Fibroblast of skin of abdomen (primary cell): Measurements from ENCODE around the gene EGR4.
A peak's percentile ranks its signal among the peaks of the same experiment; 100 is the strongest.

Experiments
- DNase-seq: peaks from one replicate; pipeline ENCODE4 v3.0.0-alpha.2; 2013

The EGR4 gene

DNA sequence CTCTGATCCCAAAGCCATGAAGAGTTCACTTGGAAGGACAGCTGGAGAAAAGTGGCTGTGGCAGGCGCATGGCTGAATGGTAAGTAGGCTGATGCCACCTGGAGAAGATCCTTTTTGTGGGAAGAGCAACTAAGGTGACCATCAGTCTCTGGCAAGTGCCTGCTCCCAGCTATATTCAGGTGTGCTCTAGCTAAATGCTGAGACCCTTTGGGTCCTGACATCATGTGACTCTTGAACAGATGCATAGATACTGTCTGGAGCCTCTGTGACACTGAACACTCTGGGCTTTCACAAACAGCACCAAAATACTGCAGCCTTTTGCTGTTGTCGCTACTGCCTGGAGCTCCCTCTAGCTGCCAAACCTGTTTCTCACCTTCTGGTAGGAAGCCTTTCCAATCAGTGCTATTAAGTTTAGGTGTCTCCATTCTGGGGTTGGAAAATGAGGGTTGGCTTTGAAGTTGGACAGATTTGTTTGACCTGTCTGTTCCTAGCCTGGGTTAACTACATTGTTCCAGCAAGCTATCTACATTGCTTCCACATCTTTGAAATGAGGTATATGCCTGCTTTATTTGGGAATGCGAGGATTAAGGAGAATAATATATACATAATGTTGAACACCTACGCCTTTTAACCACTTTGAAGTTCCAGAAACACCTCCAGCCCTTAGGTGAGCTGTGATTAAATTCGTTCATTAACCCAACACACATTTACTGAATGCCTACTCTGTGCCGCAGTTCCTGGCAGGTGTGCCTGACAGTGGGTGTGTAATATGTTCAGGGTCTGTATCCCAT is 3.1 kb downstream of the EGR4 start:
- DNase-seq, result no peak

DNA sequence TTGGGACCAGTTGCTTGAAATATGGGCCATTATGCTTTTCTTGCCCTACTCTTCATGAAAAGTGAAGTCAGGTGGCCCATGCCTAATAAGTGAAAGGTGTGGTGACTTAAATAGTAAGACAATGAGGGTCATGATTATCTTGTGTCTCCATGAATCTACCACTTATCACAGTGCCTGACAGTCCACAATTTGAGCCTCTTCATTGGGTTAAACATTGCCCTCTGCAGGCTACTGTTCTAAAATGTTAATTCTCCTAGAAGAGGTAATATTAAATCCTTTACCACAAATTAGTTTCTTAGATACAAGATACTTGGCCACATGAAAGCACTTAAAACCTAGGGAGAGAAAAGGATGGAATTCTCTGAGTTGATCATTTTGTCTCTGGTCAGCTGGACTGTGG is 4.0 kb downstream of the EGR4 start:
- DNase-seq, result no peak

DNA sequence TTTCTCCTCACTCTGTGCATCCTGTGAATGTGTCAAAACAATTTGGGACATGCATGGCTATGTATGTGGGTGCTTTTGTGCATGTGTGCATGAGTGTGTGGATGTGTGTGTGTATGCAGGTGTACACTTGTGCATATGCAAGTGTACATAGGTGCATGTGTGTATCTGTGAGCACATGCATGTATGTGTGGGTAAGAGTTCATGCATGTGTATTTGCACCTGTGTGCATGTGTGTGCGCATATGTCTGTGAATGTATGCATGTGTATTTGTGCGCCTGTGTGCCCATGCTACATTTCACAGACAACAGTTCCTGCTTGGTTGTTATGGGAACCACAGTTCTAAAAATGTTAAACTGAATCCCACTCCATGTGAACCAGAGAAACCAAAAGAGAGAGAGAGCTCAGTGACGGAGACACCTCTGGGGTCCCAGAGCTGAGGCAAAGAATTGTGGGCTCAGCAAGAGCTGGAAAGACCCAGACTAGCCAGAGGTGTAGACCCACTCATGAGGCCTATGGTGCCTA is 7.2 kb downstream of the EGR4 start:
- no peak for DNase-seq

DNA sequence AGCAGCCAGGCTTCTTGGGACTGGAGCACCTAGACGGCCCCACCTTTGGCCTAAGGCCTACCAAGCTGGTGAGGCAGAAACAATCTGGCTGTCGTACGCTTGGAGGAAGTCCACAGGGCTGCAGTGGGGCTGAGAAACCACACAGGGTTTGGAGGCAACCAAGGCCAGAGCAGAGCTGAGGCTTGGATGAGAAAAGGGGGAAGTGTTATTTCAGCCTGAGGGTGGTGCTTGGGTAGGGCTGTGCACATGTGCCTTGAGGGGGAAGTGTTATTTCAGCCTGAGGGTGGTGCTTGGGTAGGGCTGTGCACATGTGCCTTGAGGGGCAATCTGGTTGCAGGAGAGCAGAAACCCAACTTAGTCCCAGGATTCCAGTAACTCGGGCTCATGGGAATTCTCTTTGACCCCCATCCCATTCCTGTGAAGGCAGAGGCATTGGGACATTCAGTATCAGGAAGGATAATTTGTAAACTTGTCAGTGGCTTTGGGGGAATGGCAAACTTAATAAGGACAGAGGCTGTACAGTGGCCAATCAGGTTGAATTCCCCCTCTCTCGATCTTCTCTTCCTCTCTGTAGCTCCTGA is 8.1 kb downstream of the EGR4 start:
- no peak for DNase-seq

DNA sequence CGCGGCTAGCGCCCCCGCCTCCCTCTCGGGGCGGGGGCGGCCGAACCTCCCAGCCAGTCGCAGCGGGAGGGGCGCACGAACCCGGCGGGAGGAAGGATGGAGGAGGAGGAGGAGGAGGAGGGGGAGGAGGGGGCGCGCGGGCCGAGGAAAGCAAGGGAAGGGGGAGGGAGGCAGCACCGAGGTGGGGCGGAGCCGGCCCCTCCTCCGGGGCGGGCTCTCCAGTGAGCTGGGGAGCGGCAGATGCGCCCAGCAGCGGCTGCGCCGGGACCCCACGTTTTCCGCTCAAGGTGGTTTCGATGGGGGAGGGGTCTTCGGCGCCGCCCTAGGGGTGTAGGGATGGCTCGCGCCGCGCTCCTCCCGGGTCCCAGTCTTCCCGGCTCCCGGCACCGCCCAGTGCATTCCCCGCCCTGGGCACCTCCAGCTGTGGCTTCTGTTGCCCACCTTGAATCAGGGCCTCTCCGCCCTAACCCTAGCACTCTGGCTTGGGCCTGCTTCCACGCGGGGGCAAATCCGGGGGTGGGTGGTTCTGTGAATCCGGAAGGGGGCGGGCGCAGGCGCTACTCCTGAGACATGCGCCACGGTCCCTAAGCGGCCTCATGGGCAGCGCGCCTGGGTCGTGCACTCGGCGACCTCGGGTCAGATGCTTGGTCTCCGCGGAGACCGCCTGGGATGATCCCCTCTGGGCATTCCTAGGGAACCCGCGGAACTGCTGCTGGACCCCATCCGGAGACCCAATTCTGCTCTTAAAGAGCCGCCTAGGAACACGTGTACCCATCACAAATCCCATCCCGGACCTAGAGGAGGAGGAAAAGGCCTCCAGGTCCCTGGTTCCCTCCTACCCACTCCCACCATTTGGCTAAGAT is 8.8 kb downstream of the EGR4 start, which contains the start of gene FBXO41:
Gene FBXO41 (minus strand): TSS at position 183 of the 863 bp plus-strand sequence. CDS start 14,848 bp downstream, outside the sequence.
- peak; percentile 33 for DNase-seq

DNA sequence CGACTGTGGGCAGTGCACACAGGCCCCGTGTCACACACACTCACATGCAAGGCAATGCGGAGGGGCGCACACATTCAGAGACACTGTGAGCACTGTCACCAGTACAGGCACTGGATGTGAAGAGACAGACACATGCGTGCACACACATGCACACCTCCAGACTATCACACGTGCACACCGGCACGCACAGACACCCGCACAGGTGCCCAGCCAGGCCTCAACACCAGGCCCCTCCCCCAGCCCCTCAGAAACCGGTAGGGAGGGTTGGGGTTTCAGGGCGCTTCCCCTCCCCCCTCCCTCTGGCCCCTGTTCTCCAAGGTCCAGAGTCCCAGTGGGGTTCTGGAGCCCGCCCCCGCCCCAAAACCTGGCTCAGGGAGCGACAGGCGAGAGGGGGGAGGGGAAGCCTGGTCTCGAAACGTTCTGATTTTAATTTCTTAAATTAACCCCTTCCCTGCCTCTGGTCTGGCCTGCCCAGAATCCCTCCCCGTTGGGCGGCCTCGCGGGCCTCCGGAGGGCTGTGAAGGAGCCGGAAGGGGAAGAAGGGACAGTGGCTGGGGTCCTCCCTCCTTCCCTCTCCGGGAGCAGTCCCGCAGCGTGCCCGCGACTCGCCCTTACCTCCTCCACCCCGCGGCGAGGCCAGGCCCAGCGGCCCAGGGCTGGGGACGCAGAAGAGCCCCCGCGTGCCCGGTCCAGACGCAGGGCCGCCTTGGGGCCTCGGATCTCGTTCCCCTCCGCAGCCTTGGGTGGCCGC is 9.6 kb downstream of the EGR4 start:
- DNase-seq, result no peak

DNA sequence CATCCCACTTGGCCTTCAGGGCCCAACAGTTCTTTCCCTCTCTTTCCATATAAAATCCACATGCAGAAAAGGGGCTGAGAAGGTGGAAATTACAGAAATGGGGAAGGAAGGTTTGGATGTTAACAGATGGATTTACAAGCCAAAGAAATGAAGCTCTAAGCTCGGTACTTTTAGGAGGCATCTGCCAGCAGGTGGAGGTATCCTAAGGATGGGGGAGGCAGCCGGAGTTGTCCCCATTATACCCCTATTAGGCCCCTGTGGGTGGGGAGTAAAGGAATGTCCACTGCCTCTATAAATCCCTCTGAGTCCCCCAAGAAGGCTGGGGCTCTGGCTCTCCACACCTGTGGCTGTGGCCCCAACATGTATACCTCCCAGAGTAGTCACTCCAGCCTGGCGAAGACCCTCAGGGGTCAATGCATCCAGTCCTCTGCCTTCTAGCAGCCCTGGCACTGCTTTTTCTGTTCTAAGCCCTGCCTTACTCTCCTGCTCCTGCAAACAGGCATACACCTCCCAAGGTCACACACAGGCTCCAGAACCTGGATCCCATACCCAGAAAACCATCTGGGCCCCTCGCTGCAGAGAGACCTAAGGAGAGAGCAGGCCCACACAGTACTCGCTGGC is 10.3 kb downstream of the EGR4 start:
- DNase-seq, result no peak

DNA sequence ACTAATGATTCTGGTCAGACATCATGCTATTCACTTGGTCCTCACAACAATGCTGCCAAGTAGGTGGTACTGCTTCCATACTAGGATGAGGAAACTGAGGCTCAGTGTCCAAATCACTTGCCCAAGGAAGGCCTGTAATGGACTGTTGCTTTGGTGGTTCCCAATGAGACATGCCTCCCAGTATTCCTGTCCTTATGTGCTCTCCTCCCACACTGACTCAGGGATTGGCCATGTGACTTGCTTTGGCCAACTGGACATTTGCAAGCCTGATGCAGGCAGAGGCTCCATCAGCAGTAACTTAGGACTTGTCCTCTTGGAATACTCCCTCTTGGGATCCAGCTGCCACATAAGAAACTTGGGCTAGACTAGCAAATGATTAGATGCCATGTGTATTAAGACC is 12.1 kb downstream of the EGR4 start:
- DNase-seq, result no peak

DNA sequence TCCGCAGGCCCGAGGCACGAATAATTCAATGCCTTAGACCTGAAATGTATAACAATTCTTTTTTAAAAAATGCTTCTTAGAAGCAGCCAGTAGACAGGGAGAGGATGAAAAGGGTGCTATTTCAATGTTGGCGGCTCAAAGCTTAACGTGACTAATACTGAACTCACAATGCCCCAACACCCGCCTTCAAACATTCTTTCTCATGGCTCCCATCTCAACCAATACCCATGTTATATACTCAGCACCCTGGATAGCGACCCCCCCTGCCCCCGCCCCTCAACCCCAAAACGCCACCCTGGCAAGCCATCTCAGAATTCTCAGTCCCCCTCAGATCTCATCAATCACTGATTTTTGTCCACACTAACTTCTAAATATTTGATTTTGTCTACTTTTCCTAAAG is 13.5 kb downstream of the EGR4 start:
- no peak for DNase-seq

DNA sequence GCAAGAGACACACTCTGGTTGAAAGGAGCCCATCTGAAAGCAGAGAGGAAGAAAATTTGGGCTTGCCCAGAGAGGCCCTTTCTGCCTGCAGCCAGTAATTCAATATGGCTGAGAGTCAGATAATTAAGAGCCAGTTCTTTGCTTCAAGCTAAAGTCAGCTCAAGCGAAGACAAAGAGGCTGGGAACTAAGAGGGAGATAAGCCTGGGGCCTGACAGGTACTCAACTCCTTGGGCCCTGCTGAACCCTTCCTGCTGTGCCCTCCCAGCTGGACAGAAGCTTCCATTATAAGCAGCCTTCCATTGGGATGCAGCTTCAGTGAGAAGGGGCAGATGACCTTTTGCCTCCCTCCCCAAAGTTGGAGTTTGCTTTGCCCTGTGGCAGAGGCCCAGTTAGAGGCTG is 21.1 kb downstream of the EGR4 start:
- no peak for DNase-seq

DNA sequence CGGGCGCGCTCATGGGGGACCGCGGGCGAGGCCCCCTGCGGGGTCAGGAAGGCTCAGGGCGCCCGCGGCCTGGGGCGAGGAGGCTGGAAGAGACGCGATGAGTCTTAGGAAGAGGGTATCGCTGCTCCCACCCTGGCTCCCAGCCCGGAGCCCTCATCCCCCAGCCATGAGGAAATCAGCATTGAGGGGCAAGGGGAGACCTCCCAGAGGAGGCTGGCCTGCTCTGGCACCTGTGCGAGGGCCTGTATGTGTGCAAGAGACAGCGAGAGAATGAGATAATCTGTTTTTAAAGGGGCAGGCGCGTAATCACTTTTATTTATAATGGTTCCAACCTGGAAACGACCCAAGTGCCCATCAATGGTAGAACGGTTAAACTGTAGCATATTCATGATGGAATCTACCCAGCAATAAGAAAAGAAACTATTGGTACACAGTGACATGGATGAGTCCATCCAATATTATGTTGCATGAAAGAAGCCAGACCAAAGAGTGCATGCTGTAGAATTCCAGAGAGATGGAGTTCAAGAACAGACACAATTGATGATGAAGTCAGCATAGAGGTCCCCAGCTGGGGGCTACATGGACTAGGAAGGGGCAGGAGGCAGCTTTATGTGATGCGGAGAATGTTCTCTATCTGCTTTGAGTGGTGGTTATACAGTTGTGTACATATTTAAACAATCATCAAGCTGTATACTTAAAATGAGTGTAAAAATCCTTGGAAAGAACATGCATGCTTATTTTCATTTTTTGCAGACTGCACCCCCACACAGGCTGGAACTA is 23.5 kb downstream of the EGR4 start:
- no peak for DNase-seq

DNA sequence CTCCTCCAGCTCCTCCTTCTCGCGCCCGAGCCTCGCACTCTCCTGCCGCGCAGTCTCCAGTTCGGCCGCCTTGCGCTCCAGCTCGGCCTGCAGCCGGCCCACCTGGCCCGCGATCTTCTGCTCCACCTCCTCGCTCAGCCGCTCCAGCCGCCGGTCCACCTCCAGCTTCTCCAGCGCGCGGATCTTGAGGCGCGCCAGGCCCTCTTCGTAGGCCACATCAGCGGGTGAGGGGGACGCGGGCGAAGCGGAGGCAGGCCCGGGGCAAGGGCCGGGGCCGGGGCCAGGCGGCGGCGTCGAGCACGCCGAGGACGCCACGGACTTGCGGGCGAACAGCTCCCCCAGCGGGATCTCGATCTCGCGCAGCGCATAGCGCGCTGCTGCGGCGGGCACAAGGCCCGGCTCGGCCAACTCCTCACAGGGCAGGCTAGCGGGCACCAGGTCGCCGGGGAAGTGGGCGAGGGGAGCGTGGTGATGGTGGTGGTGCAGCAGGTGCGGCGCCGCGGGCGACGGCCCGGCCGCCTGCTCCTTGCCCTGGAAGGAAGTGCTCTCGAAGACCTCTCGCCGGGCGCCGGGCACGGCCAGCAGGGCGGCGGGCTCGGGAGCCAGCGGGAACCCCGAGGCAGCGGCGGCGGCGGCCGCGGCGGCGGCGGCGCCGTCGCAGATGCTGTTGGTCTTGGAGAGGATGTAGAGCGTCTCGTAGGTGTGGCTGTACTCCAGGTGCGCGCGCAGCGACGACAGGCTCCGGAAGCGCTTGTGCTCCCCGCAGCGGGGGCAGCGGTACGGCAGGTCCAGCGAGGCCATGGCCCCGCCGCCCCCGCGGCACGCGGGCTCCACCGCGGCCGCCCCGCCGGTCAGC is 24.3 kb downstream of the EGR4 start:
- no peak for DNase-seq

DNA sequence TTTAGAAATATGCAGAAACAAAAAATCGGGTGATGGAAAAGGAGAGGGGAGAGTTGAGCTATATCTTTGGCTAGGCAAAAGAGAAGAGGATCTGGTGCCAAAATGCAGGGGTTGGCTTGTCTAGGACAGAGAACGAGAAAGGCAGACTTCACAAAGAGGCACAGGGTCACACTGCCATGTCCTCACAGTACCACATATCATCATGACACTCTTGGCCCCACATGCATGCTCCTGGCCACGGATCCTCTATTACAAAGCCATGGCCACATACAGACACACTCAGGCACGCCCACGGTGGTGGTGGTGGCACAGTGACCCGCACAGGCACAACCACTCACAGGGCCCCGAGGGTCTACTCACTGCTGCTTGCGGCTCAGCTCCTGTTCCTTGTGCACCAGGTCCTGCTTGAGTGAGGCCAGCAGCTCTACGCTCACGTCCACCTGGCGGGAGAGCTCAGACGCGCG is 24.9 kb downstream of the EGR4 start:
- no peak for DNase-seq

DNA sequence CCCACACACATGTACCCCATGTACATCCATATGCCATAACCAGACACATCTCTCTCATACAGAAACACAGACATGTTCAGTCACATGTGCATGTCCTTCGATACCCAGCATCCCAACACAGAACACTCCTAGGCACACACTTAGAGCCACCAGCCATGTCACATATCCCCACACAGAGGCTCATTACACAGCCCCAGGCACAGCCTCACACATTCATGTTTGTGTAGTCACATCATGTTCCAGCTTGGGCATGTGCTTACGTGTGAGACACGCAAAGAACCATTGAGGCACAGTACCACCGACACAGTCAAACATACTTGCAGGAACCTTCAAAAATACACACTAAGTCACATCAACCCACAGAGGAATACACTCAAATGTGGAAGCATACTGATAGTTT is 26.3 kb downstream of the EGR4 start:
- DNase-seq, result no peak

DNA sequence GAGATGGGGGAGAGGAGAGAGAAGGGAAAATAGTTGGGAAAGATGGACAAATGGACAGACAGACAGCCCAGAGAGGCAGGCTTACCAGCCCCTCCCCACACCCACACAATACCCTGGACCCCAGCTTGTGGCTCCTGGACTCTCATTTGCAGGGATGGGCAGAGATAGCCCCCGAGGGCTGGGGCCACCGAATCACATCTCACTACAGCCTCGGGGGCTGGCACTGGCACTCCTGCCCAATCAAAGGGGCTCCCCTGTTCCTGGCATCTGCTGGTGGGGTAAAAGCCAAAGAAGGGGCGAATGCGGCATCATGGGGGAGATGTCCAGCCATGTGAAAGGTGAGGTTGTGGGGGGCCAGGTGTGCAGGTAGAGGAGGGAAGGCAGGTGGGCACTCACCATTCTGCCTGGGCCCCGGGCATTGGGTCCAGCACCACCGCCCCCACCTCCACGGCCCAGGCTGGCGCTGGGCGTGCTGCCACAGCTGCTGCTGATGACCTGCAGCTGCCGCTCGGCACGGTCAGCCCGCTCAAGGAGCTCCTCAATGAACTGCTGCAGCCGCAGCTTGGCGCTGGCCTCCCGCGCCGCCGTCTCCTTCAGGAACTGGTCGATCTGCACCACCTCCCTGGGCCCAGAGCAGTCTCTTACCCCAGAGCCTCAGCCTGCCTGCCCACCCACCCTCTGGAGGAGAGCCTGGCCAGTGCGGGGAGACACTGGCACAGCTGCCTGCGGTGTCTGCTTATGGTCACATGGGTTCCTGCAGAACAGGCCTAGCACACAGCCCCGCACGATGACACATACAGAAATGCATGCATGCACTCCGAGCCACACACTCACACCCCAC is 27.1 kb downstream of the EGR4 start:
- DNase-seq, result peak; percentile 14

DNA sequence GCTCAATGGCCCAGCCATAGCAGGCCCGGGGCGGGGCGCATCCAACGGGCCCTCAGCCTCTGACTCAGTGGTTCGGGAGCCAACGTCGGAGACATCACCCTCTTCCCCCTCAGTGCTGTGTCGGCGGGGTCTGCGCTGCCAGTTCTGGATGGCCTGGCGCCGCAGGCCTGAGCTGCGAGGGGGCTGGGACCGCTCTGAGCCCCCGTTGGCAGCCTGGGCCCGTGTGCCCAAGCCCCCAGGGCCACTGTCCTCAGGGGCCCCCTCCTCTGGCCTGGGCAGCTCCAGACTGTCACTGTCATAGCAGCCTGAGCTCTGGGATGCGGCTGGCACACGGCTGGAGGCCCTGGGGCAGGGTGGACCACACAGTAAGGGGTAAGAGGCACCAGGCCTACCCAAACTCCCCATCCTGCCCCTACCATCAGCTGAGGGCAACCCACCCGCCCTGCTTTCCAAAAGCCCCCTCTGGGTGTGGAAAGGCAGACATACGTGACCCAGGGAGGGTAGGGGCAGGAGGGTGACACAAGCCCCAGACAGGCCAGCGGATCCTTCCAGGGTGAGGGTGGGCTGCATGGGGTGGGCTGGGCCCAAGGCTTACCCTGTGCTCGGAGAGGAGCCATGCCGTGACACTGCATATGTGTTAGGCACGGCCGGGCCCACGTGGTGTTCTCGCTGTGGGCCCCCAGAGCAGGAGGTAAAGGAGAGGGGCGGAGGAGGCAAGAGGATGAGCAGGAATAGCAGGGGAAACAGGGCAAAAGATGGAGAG is 27.9 kb downstream of the EGR4 start:
- no peak for DNase-seq

DNA sequence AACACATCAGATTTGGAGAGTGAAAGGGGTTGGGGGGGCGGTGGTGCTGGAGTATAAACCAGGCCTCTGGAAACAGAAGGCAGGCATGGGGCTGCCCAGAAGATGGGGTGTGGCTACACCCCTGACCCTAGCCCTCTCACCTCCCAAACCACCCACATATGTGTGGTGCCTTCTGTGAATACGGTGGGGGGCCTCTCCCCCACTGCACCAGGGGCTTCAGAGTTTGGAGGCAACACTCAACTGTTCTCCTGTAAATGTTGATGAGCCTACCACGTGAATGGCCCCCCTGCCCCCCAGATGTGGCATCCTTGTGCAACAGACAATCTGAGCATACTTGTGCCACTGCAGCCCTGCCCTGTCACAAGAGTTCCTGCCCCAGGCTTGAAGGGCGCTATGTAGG is 28.6 kb downstream of the EGR4 start:
- DNase-seq, result no peak

DNA sequence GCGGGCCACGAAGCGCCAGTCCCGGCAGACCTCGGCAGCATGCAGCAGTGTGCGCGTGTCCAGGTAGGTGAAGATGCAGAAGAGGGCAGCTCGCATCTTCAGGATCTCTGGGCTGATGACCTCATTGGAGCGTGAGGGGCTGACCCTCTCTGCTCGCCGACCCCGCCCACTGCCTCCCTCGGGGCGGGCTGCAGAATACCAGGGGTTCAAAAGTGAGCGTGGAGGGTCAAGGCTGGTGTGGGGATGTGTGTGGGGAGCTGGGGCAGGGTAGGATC is 29.1 kb downstream of the EGR4 start:
- no peak for DNase-seq
